ENCODE results near the gene LMOD2.

Gene LMOD2

GRCh38 chr7:123647106-123647730 lies 8.4 kb upstream of the LMOD2 start:
- no peak; the same call in 2 of the 3 replicates for ATAC-seq
- TF ChIP-seq TOX (CRISPR knock-in tag; IDR thresholded peaks at IDR 0.05; ENCODE audit: borderline replicate concordance) = no peak
- no peak for TF ChIP-seq ESRRG (CRISPR knock-in tag; IDR thresholded peaks at IDR 0.05)
- TF ChIP-seq CSDC2 (CRISPR knock-in tag; IDR thresholded peaks at IDR 0.05) = no peak
- TF ChIP-seq PPARA (CRISPR knock-in tag; IDR thresholded peaks at IDR 0.05; ENCODE audit: borderline replicate concordance) = no peak
- no peak for TF ChIP-seq ZFP3 (CRISPR knock-in tag; IDR thresholded peaks at IDR 0.05)
- no peak for TF ChIP-seq POU6F1 (CRISPR knock-in tag; IDR thresholded peaks at IDR 0.05; ENCODE audit: borderline replicate concordance, low read depth)
- no peak for TF ChIP-seq ZNF70 (CRISPR knock-in tag; IDR thresholded peaks at IDR 0.05)
- TF ChIP-seq OSR1 (CRISPR knock-in tag; IDR thresholded peaks at IDR 0.05) = no peak
- no peak for TF ChIP-seq RARB (CRISPR knock-in tag; IDR thresholded peaks at IDR 0.05)
- TF ChIP-seq TCF4 (CRISPR knock-in tag; IDR thresholded peaks at IDR 0.05; ENCODE audit: borderline replicate concordance) = no peak

- peak; percentile 69 for ATAC-seq
- TF ChIP-seq ZFP3 (CRISPR knock-in tag; IDR thresholded peaks at IDR 0.05) (no peak), ZFP30 (CRISPR knock-in tag; IDR thresholded peaks at IDR 0.05) (no peak), TSHZ2 (CRISPR knock-in tag; IDR thresholded peaks at IDR 0.05) (no peak), SNAI2 (CRISPR knock-in tag; IDR thresholded peaks at IDR 0.05) (no peak), TCF4 (CRISPR knock-in tag; IDR thresholded peaks at IDR 0.05; ENCODE audit: borderline replicate concordance) (no peak), PPARA (CRISPR knock-in tag; IDR thresholded peaks at IDR 0.05; ENCODE audit: borderline replicate concordance) (no peak), ZNF565 (CRISPR knock-in tag; conservative IDR thresholded peaks at IDR 0.05; ENCODE audit: low read depth) (no peak), ISL1 (CRISPR knock-in tag; IDR thresholded peaks at IDR 0.05) (no peak), CSRNP3 (CRISPR knock-in tag; IDR thresholded peaks at IDR 0.05) (no peak), TOX (CRISPR knock-in tag; IDR thresholded peaks at IDR 0.05; ENCODE audit: borderline replicate concordance) (no peak), ZNF70 (CRISPR knock-in tag; IDR thresholded peaks at IDR 0.05) (no peak), PATZ1 (CRISPR knock-in tag; IDR thresholded peaks at IDR 0.05; ENCODE audit: borderline replicate concordance) (no peak), OSR1 (CRISPR knock-in tag; IDR thresholded peaks at IDR 0.05) (no peak), ZC3H10 (CRISPR knock-in tag; IDR thresholded peaks at IDR 0.05) (no peak), ARNTL (CRISPR knock-in tag; IDR thresholded peaks at IDR 0.05; ENCODE audit: borderline replicate concordance, low read depth) (no peak), RARB (CRISPR knock-in tag; IDR thresholded peaks at IDR 0.05) (no peak), POU6F1 (CRISPR knock-in tag; IDR thresholded peaks at IDR 0.05; ENCODE audit: borderline replicate concordance, low read depth) (no peak), CREB5 (CRISPR knock-in tag; IDR thresholded peaks at IDR 0.05; ENCODE audit: low read depth) (no peak), ZNF8 (CRISPR knock-in tag; IDR thresholded peaks at IDR 0.05) (no peak), BACH2 (CRISPR knock-in tag; IDR thresholded peaks at IDR 0.05; ENCODE audit: borderline replicate concordance) (no peak)
These were observed 5.7 kb upstream of the LMOD2 start for GRCh38 chr7:123649964-123650363.

Data from SK-N-SH treated with all-trans-retinoic acid at 6 μM for 48 hours (cell line).